K562 (cell line): ENCODE results near the gene TVP23B. TPM values are rescaled to one million over a fixed set of nuclear protein-coding genes. Genes with fewer than 3 reads are reported as not detected.

Experiments
- ATAC-seq: fragments of 200-7000 bp; cut with Tn5 transposase; 3 replicates; pipeline ENCODE4 v1.9.1; 2020; ENCODE audit warnings: moderate library complexity
- BruUV-seq: library from RNA; stranded (reverse); fragments of 400-500 nt; replicated peaks from 2 replicates; lab custom pipeline; 2021; lab: Mats Ljungman, UMichigan
- CTCF ChIA-PET: fragments of 300-600 bp; formaldehyde crosslinking; extraction: SDS; loops from one replicate; lab custom pipeline; 2021; ENCODE audit warnings: low intra/inter-chr PET ratio; lab: Yijun Ruan, JAX
- POLR2A ChIA-PET: fragments of 300-600, 350-650 bp; sonication (Branson Sonifier 250); formaldehyde crosslinking; extraction: SDS; loops from one replicate; lab custom pipeline; 2021; ENCODE audit warnings: antibody characterized with exemption, inconsistent platforms; lab: Yijun Ruan, JAX
- DNase-seq, 4 experiments: peaks; one replicate each; pipeline versions ENCODE4 v3.0.0 to v3.0.0-alpha.2; 2011 to 2018; ENCODE audit warnings: low spot score in 3 of 4, mixed read lengths in 3 of 4; ENCODE audit errors: extremely low read depth in 1 of 4
- FAIRE-seq: peaks from 2 replicates; lab custom pipeline; 2011; peaks lifted over from hg19 to GRCh38; lab: Jason Lieb, UNC
- H2AFZ ChIP-seq: 2 replicates; pipeline ENCODE4 v1.6.0; 2011; ENCODE audit warnings: low read depth, low read length, control low read depth, inconsistent platforms
- H3K27ac ChIP-seq: fragments of 200-600 bp; 3 replicates; pipeline ENCODE4 v1.8.0; 2011; ENCODE audit warnings: low read depth, mild to moderate bottlenecking, control low read depth, inconsistent platforms, low read length, moderate library complexity, mixed read lengths; ENCODE audit errors: extremely low read depth
- H3K27me3 ChIP-seq, 2 experiments: fragments of 300-600 bp in 1 of 2; 2 replicates in 1 of 2; 3 replicates in 1 of 2; pipeline versions ENCODE4 v1.6.0 to v1.8.0; 2011; ENCODE audit warnings: inconsistent platforms in 2 of 2, low read length in 2 of 2, mild to moderate bottlenecking in 1 of 2, mixed read lengths in 1 of 2, moderate library complexity in 1 of 2; ENCODE audit not compliant: control insufficient read depth in 2 of 2, insufficient read depth in 2 of 2
- H3K36me3 ChIP-seq: fragments of 300-600 bp; 3 replicates; pipeline ENCODE4 v1.8.0; 2011; ENCODE audit warnings: mild to moderate bottlenecking, low read length, inconsistent platforms; ENCODE audit not compliant: control insufficient read depth, insufficient read depth
- H3K4me1 ChIP-seq, 2 experiments: fragments of 200-600 bp in 1 of 2; replicated peaks in 1 of 2; 2 replicates in 1 of 2; 3 replicates in 1 of 2; pipeline versions ENCODE4 v1.5.1 to v1.8.0; 2011; ENCODE audit warnings: inconsistent platforms in 2 of 2, low read length in 2 of 2, mild to moderate bottlenecking in 1 of 2, mixed read lengths in 1 of 2, moderate library complexity in 1 of 2; ENCODE audit not compliant: control insufficient read depth in 2 of 2, insufficient read depth in 2 of 2
- H3K4me2 ChIP-seq: 2 replicates; pipeline ENCODE4 v1.6.1; 2011; ENCODE audit warnings: low read length, control low read depth, inconsistent platforms, mixed read lengths; ENCODE audit not compliant: insufficient read depth
- H3K4me3 ChIP-seq: fragments of 200-600 bp; sonication (generic), shearing (Covaris generic); 2 replicates; pipeline ENCODE4 v1.5.1; 2016; ENCODE audit warnings: control low read depth, inconsistent platforms
- H3K79me2 ChIP-seq: fragments of 200-600 bp; 3 replicates; pipeline ENCODE4 v1.8.0; 2011; ENCODE audit warnings: low read length, inconsistent platforms; ENCODE audit not compliant: control insufficient read depth, insufficient read depth
- H3K9ac ChIP-seq, 2 experiments: 2 replicates each; pipeline versions ENCODE4 v1.6.0 to v1.6.1; 2011; ENCODE audit warnings: low read depth in 2 of 2, low read length in 2 of 2, control low read depth in 1 of 2, inconsistent platforms in 1 of 2, mild to moderate bottlenecking in 1 of 2, mixed read lengths in 1 of 2; ENCODE audit not compliant: insufficient read depth in 1 of 2
- H3K9me1 ChIP-seq: one replicate; pipeline ENCODE4 v1.6.0; 2011; ENCODE audit warnings: inconsistent platforms, mild to moderate bottlenecking, low read length, moderate library complexity; ENCODE audit not compliant: control insufficient read depth, insufficient read depth
- H3K9me3 ChIP-seq: replicated peaks from 2 replicates; pipeline ENCODE4 v1.5.1; 2011; ENCODE audit warnings: low read depth, low read length, inconsistent platforms; ENCODE audit not compliant: control insufficient read depth, insufficient read depth
- H4K20me1 ChIP-seq: replicated peaks from 2 replicates; pipeline ENCODE4 v1.6.1; 2011; ENCODE audit warnings: low read length, inconsistent platforms, mixed read lengths; ENCODE audit not compliant: control insufficient read depth, insufficient read depth
- CTBP1 ChIP-seq: fragments of 450-650 bp; IDR thresholded peaks from 2 replicates; pipeline ENCODE4 v1.6.1; 2016; ENCODE audit warnings: borderline replicate concordance
- DDX20 ChIP-seq: fragments of 450-650 bp; IDR thresholded peaks from 2 replicates; pipeline ENCODE4 v1.6.1; 2016; ENCODE audit warnings: missing genetic modification characterization, low read depth, mild to moderate bottlenecking, missing compliant biosample characterization, moderate library complexity
- FOS ChIP-seq: IDR thresholded peaks from 3 replicates; pipeline ENCODE4 v1.6.1; 2011; ENCODE audit not compliant: insufficient read length; ENCODE audit errors: extremely low read depth
- L3MBTL2 ChIP-seq: fragments of 450-650 bp; IDR thresholded peaks from 2 replicates; pipeline ENCODE4 v1.6.1; 2016; ENCODE audit warnings: mild to moderate bottlenecking, moderate library complexity
- MBD2 ChIP-seq: sonication (generic); IDR thresholded peaks from 2 replicates; pipeline ENCODE4 v1.6.1; 2016; ENCODE audit warnings: low read depth, borderline replicate concordance
- MLX ChIP-seq, 2 experiments: fragments of 450-650 bp in 1 of 2; sonication (generic) in 1 of 2; formaldehyde crosslinking; conservative IDR thresholded peaks; 2 replicates each; pipeline versions ENCODE4 v1.4.0 to v1.8.1; 2020 to 2022; ENCODE audit warnings: mild to moderate bottlenecking in 1 of 2, missing genetic modification reagents in 1 of 2
- TAF1 ChIP-seq: IDR thresholded peaks from 2 replicates; pipeline ENCODE4 v1.6.1; 2011; ENCODE audit warnings: mild to moderate bottlenecking, low read length, moderate library complexity; ENCODE audit not compliant: insufficient read depth, control insufficient read depth, severe bottlenecking; ENCODE audit errors: extremely low read depth
- TAF7 ChIP-seq: fragments of 450-650 bp; IDR thresholded peaks from 2 replicates; pipeline ENCODE4 v1.6.1; 2016; ENCODE audit warnings: missing genetic modification characterization, missing compliant biosample characterization
- ZNF766 ChIP-seq: fragments of 200-800 bp; sonication (Bioruptor generic); conservative IDR thresholded peaks from 2 replicates; pipeline ENCODE4 v1.6.1; 2016; ENCODE audit warnings: missing genetic modification characterization, missing compliant biosample characterization
- ZZZ3 ChIP-seq: fragments of 450-650 bp; IDR thresholded peaks from 2 replicates; pipeline ENCODE4 v1.6.1; 2016; ENCODE audit warnings: antibody characterized with exemption, mild to moderate bottlenecking, moderate library complexity
- WGBS: fragments of 100-300 bp; shearing (Covaris generic); methylation state at CpG from one replicate; pipeline ENCODE4 v1.1.6; 2016; ENCODE audit warnings: low coverage, mixed read lengths; ENCODE audit not compliant: insufficient coverage; ENCODE audit errors: missing lambda C conversion rate; 5-methylcytosine and 5-hydroxymethylcytosine counted together
- in situ Hi-C: fragments of 300-500 bp; cut with MboI; formaldehyde crosslinking; loops from 4 replicates; pipeline ENCODE4 v1.15.0; 2018; ENCODE audit warnings: inconsistent platforms, mixed read lengths
- intact Hi-C: fragments of 100-400 bp; cut with micrococcal nuclease; formaldehyde crosslinking; loops from 2 replicates; pipeline ENCODE4 v1.14.2; 2022
- polyA plus RNA-seq, 8 experiments: library from polyadenylated mRNA; depleted of rRNA in 4 of 8; stranded (reverse) in 5 of 8; unstranded in 3 of 8; fragments of >200 nt; fragmentation: Nextera tagmentation in 2 of 8; fragmentation: Illumina TruSeq in 1 of 8; extraction: Ambion mirVana in 2 of 8; extraction: Trizol in 1 of 8; gene quantifications; 2 replicates each; pipeline versions ENCODE4 v1.2.1 to v1.2.3, GENCODE V29; 2011 to 2014; ENCODE audit warnings: inconsistent platforms in 1 of 8, missing spikeins in 1 of 8
- total RNA-seq, 7 experiments: library from RNA; depleted of rRNA in 6 of 7; stranded (reverse); fragments of >200 nt in 6 of 7; fragmentation: Illumina TruSeq in 2 of 7; extraction: Trizol in 2 of 7; gene quantifications; 2 replicates each; pipeline versions ENCODE4 v1.2.1 to v1.2.3, GENCODE V29; 2011 to 2021; ENCODE audit warnings: low replicate concordance in 1 of 7
- TF ChIP-seq, protein P1 (sequence below): fragments of 250-450 bp; sonication (Bioruptor Pico); IDR thresholded peaks from 2 replicates; pipeline ENCODE4 v1.9.0; 2021; ENCODE audit warnings: mild to moderate bottlenecking
- TF ChIP-seq, protein P2 (sequence below), 2 experiments: fragments of 450-650 bp; formaldehyde crosslinking in 1 of 2; IDR thresholded peaks; 2 replicates each; pipeline versions ENCODE4 v1.4.0 to v1.6.1; 2014 to 2020; ENCODE audit warnings: mild to moderate bottlenecking in 2 of 2, borderline replicate concordance in 1 of 2, low read depth in 1 of 2

TVP23B gene
- total and polyA plus RNA-seq, 9 of the 15 experiments (the other 6 are each of a cell fraction or from before 2014, with no cell fraction given): 10.4 to 52.8 (median 15.8) TPM

GRCh38 chr17:18855831-18856569 is 75.0 kb downstream of the TVP23B start:
- intact Hi-C loops: no loop called here
- peak; percentile 99 for FAIRE-seq
- CTCF ChIA-PET: no interaction called here
- peak; percentile 95 for TF ChIP-seq CTBP1
- TF ChIP-seq ZNF766 (CRISPR knock-in tag): no peak
- peak; percentile 64; the same call in 1 of the 2 replicates for TF ChIP-seq MBD2
- TF ChIP-seq MLX (CRISPR knock-in tag; conservative IDR thresholded peaks at IDR 0.05): no peak
- 0 out of 2 replicates have a peak, but pooled peaks have one; percentile 13 for TF ChIP-seq TAF7 (tag)
- peak; percentile 76 for TF ChIP-seq L3MBTL2
- TF ChIP-seq, protein P1, sequence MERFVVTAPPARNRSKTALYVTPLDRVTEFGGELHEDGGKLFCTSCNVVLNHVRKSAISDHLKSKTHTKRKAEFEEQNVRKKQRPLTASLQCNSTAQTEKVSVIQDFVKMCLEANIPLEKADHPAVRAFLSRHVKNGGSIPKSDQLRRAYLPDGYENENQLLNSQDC (CRISPR knock-in tag): no peak
- no peak for TF ChIP-seq ZZZ3
- peak; percentile 76 for TF ChIP-seq FOS
- no peak for TF ChIP-seq DDX20 (tag)
- peak; percentile 42 for TF ChIP-seq TAF1
- TF ChIP-seq, protein P2, sequence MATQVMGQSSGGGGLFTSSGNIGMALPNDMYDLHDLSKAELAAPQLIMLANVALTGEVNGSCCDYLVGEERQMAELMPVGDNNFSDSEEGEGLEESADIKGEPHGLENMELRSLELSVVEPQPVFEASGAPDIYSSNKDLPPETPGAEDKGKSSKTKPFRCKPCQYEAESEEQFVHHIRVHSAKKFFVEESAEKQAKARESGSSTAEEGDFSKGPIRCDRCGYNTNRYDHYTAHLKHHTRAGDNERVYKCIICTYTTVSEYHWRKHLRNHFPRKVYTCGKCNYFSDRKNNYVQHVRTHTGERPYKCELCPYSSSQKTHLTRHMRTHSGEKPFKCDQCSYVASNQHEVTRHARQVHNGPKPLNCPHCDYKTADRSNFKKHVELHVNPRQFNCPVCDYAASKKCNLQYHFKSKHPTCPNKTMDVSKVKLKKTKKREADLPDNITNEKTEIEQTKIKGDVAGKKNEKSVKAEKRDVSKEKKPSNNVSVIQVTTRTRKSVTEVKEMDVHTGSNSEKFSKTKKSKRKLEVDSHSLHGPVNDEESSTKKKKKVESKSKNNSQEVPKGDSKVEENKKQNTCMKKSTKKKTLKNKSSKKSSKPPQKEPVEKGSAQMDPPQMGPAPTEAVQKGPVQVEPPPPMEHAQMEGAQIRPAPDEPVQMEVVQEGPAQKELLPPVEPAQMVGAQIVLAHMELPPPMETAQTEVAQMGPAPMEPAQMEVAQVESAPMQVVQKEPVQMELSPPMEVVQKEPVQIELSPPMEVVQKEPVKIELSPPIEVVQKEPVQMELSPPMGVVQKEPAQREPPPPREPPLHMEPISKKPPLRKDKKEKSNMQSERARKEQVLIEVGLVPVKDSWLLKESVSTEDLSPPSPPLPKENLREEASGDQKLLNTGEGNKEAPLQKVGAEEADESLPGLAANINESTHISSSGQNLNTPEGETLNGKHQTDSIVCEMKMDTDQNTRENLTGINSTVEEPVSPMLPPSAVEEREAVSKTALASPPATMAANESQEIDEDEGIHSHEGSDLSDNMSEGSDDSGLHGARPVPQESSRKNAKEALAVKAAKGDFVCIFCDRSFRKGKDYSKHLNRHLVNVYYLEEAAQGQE (IDR thresholded peaks at IDR 0.05; ENCODE audit: borderline replicate concordance): peak; percentile 85
- TF ChIP-seq, protein P2 (CRISPR knock-in tag; IDR thresholded peaks at IDR 0.05; ENCODE audit: low read depth): no peak

More at GRCh38 chr17:18855831-18856569, 75.0 kb downstream of the TVP23B start:
- no peaks in the 10 kb centered on the region for H3K9me1 ChIP-seq
- H3K79me2 ChIP-seq: peaks cover 29% of the 10 kb centered on the region
- 1% methylated on average over 26 of the region's 29 CpGs for WGBS
- H3K4me3 ChIP-seq: peak overlapping the region; percentile 50
- POLR2A ChIA-PET: no interaction called here
- no peaks in the 10 kb centered on the region for H3K27me3 ChIP-seq
- no TSS peak for BruUV-seq
- H2AFZ ChIP-seq: peak overlapping the region; percentile 89
- H3K9me3 ChIP-seq: no peaks in the 10 kb centered on the region
- H3K27ac ChIP-seq: peak overlapping the region; percentile 38
- H3K4me1 ChIP-seq: peaks cover 7 to 14% of the 10 kb centered on the region in 2 experiments
- H3K9ac ChIP-seq: peak overlapping the region; percentile 63 to 85; a peak in 3 of 4 replicates
- ATAC-seq: peak; percentile 91
- peak overlapping the region; percentile 79 for H3K4me2 ChIP-seq
- in situ Hi-C loops: no loop called here
- peak; percentile 87 to 92 (median 88) for DNase-seq
- H3K36me3 ChIP-seq: peaks cover 4% of the 10 kb centered on the region; the same call in 1 of the 3 replicates
- no peaks in the 10 kb centered on the region for H4K20me1 ChIP-seq
